K562 (cell line): ENCODE results near the gene ZP3. TPM values are rescaled to one million over a fixed set of nuclear protein-coding genes. Genes with fewer than 3 reads are reported as not detected.

Experiments used
- DACH1 ChIP-seq: fragments of 450-650 bp; IDR thresholded peaks from 2 replicates; pipeline ENCODE4 v1.6.1; 2018; ENCODE audit not compliant: partially characterized antibody
- E2F3 ChIP-seq: fragments of 250-450 bp; sonication (Bioruptor Pico); IDR thresholded peaks from 2 replicates; pipeline ENCODE4 v1.4.0; 2020; ENCODE audit warnings: mild to moderate bottlenecking
- FOXA3 ChIP-seq, 2 experiments: fragments of 450-650 bp in 1 of 2; sonication (generic) in 1 of 2; formaldehyde crosslinking; IDR thresholded peaks in 1 of 2; conservative IDR thresholded peaks in 1 of 2; 2 replicates each; pipeline versions ENCODE4 v1.4.0 to v1.8.0; 2020 to 2022; ENCODE audit warnings: mild to moderate bottlenecking in 2 of 2, missing genetic modification reagents in 1 of 2
- MTF1 ChIP-seq: fragments of 250-450 bp; sonication (Bioruptor Pico); IDR thresholded peaks from 2 replicates; pipeline ENCODE4 v1.9.0; 2021; ENCODE audit warnings: moderate library complexity, mild to moderate bottlenecking, inconsistent platforms, borderline replicate concordance
- PTBP1 ChIP-seq: fragments of 200-400 bp; formaldehyde crosslinking; IDR thresholded peaks from 2 replicates; pipeline ENCODE4 v1.6.1; 2017; ENCODE audit warnings: low read depth, low read length
- TAL1 ChIP-seq: fragments of 450-650 bp; IDR thresholded peaks from 2 replicates; pipeline ENCODE4 v1.6.1; 2016; ENCODE audit warnings: mild to moderate bottlenecking
- THRB ChIP-seq: fragments of 450-650 bp; formaldehyde crosslinking; conservative IDR thresholded peaks from 2 replicates; pipeline ENCODE4 v1.4.0; 2022; ENCODE audit warnings: mild to moderate bottlenecking, missing genetic modification characterization
- ZBTB40 ChIP-seq, 2 experiments: fragments of 450-650 bp in 1 of 2; sonication (generic) in 1 of 2; formaldehyde crosslinking in 1 of 2; IDR thresholded peaks; 2 replicates each; pipeline versions ENCODE4 v1.7.1 to v1.9.0; 2016 to 2022; ENCODE audit warnings: inconsistent platforms in 1 of 2, mild to moderate bottlenecking in 1 of 2, missing genetic modification reagents in 1 of 2
- ZBTB7A ChIP-seq: IDR thresholded peaks from 2 replicates; pipeline ENCODE4 v1.6.1; 2011; ENCODE audit warnings: low read depth, mild to moderate bottlenecking, low read length, moderate library complexity, borderline replicate concordance; ENCODE audit not compliant: control insufficient read depth
- ZNF3 ChIP-seq: fragments of 250-450 bp; sonication (Bioruptor Pico); IDR thresholded peaks from 2 replicates; pipeline ENCODE4 v1.5.0; 2021; ENCODE audit warnings: mild to moderate bottlenecking, moderate library complexity
- ZNF354B ChIP-seq: fragments of 250-450 bp; sonication (Bioruptor Pico); IDR thresholded peaks from 2 replicates; pipeline ENCODE4 v1.4.0; 2020
- ZNF561 ChIP-seq: fragments of 450-650 bp; formaldehyde crosslinking; conservative IDR thresholded peaks from 2 replicates; pipeline ENCODE4 v1.4.0; 2020; ENCODE audit warnings: mild to moderate bottlenecking, moderate library complexity
- polyA plus RNA-seq, 8 experiments: library from polyadenylated mRNA; depleted of rRNA in 4 of 8; stranded (reverse) in 5 of 8; unstranded in 3 of 8; fragments of >200 nt; fragmentation: Nextera tagmentation in 2 of 8; fragmentation: Illumina TruSeq in 1 of 8; extraction: Ambion mirVana in 2 of 8; extraction: Trizol in 1 of 8; gene quantifications; 2 replicates each; pipeline versions ENCODE4 v1.2.1 to v1.2.3, GENCODE V29; 2011 to 2014; ENCODE audit warnings: inconsistent platforms in 1 of 8, missing spikeins in 1 of 8
- total RNA-seq, 7 experiments: library from RNA; depleted of rRNA in 6 of 7; stranded (reverse); fragments of >200 nt in 6 of 7; fragmentation: Illumina TruSeq in 2 of 7; extraction: Trizol in 2 of 7; gene quantifications; 2 replicates each; pipeline versions ENCODE4 v1.2.1 to v1.2.3, GENCODE V29; 2011 to 2021; ENCODE audit warnings: low replicate concordance in 1 of 7

Gene ZP3
- total and polyA plus RNA-seq, 9 of the 15 experiments (the other 6 are each of a cell fraction or from before 2014, with no cell fraction given): 1.4 to 3.8 (median 2.4) TPM

DNA sequence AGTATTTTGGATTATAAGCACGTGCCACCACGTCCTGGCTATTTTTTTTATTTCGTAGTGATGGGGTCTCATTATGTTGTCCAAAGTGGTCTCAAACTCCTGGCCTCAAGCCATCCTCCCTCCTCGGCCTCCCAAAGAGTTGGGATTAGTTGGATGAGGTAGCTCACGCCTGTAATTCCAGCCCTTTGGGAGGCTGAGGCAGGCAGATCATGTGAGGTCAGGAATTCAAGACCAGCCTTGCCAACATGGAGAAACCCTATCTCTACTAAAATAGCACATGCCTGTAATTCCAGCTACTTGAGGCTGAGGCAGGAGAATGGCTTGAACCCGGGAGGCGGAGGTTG lies 44.2 kb upstream of the ZP3 start (continued):
- TF ChIP-seq DACH1 (no peak), ZNF3 (CRISPR knock-in tag) (no peak), TAL1 (0 out of 2 replicates have a peak, but pooled peaks have one; percentile 2), MTF1 (CRISPR knock-in tag) (0 out of 2 replicates have a peak, but pooled peaks have one; percentile 23), FOXA3 (CRISPR knock-in tag; conservative IDR thresholded peaks at IDR 0.05 in 1 of 2, IDR thresholded peaks at IDR 0.05 in 1 of 2) (no peak), THRB (CRISPR knock-in tag) (no peak), ZBTB7A (no peak), E2F3 (CRISPR knock-in tag) (peak; percentile 37; the same call in 1 of the 2 replicates), ZBTB40 (IDR thresholded peaks at IDR 0.05) (no peak), ZBTB40 (CRISPR knock-in tag; IDR thresholded peaks at IDR 0.05) (no peak), ZNF354B (CRISPR knock-in tag) (no peak), PTBP1 (no peak), ZNF561 (CRISPR knock-in tag) (no peak)
